ENCODE measurements around the gene CRYBG2. TPM values are rescaled to one million over a fixed set of nuclear protein-coding genes. Genes with fewer than 3 reads are reported as not detected.

The CRYBG2 gene
- total and polyA plus RNA-seq, 2 of the 13 experiments (the other 11 are each of a cell fraction or from before 2014, with no cell fraction given), result 1.3 to 2.9 TPM

- TF ChIP-seq ZHX1 (CRISPR knock-in tag; IDR thresholded peaks at IDR 0.05; ENCODE audit: low read depth) (no peak; the same call in 1 of the 2 replicates), NR0B2 (CRISPR knock-in tag; IDR thresholded peaks at IDR 0.05) (peak; percentile 74; the same call in 1 of the 2 replicates), RBFOX2 (IDR thresholded peaks at IDR 0.05; ENCODE audit: low read depth, low read length) (peak; percentile 42; the same call in 1 of the 2 replicates), ZNF317 (CRISPR knock-in tag; IDR thresholded peaks at IDR 0.05) (no peak), ZNF251 (CRISPR knock-in tag; IDR thresholded peaks at IDR 0.05) (no peak), ZNF484 (CRISPR knock-in tag; IDR thresholded peaks at IDR 0.05; ENCODE audit: borderline replicate concordance, low read depth) (no peak), ZNF747 (CRISPR knock-in tag; IDR thresholded peaks at IDR 0.05; ENCODE audit: borderline replicate concordance) (no peak), CENPX (CRISPR knock-in tag; IDR thresholded peaks at IDR 0.05) (no peak), RFXAP (CRISPR knock-in tag; IDR thresholded peaks at IDR 0.05; ENCODE audit: borderline replicate concordance) (peak; percentile 96), SPEN (CRISPR knock-in tag; IDR thresholded peaks at IDR 0.05; ENCODE audit: low read depth) (peak; percentile 57; the same call in 1 of the 2 replicates), KAT2B (IDR thresholded peaks at IDR 0.05; ENCODE audit: borderline replicate concordance, low read depth, low read length) (no peak), KLF16 (CRISPR knock-in tag; IDR thresholded peaks at IDR 0.05) (no peak), PBX3 (CRISPR knock-in tag; IDR thresholded peaks at IDR 0.05; ENCODE audit: borderline replicate concordance) (no peak), ZFP41 (CRISPR knock-in tag; IDR thresholded peaks at IDR 0.05; ENCODE audit: borderline replicate concordance) (0 out of 2 replicates have a peak, but pooled peaks have one; percentile 44), MLXIP (CRISPR knock-in tag; IDR thresholded peaks at IDR 0.05; ENCODE audit: borderline replicate concordance) (no peak)
- TF ChIP-seq, protein P1, sequence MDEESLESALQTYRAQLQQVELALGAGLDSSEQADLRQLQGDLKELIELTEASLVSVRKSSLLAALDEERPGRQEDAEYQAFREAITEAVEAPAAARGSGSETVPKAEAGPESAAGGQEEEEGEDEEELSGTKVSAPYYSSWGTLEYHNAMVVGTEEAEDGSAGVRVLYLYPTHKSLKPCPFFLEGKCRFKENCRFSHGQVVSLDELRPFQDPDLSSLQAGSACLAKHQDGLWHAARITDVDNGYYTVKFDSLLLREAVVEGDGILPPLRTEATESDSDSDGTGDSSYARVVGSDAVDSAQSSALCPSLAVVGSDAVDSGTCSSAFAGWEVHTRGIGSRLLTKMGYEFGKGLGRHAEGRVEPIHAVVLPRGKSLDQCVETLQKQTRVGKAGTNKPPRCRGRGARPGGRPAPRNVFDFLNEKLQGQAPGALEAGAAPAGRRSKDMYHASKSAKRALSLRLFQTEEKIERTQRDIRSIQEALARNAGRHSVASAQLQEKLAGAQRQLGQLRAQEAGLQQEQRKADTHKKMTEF (CRISPR knock-in tag; IDR thresholded peaks at IDR 0.05), result peak; percentile 43; the same call in 1 of the 2 replicates
- TF ChIP-seq, protein P2, sequence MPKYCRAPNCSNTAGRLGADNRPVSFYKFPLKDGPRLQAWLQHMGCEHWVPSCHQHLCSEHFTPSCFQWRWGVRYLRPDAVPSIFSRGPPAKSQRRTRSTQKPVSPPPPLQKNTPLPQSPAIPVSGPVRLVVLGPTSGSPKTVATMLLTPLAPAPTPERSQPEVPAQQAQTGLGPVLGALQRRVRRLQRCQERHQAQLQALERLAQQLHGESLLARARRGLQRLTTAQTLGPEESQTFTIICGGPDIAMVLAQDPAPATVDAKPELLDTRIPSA (CRISPR knock-in tag; IDR thresholded peaks at IDR 0.05; ENCODE audit: borderline replicate concordance), result no peak
Observed at GRCh38 chr1:26306290-26307229, 47.4 kb downstream of the CRYBG2 start, which contains the start of gene UBXN11 (continued).
